Natural killer cell (primary cell): ENCODE data around the gene RXFP2. TPM values are rescaled to one million over a fixed set of nuclear protein-coding genes. Genes with fewer than 3 reads are reported as not detected.

Source experiments
- ATAC-seq, 3 donors: fragments of 150-1000 bp in 2 of 3; fragments of 200-7000 bp in 1 of 3; cut with Tn5 transposase; 1 replicate in 1 of 3; 2 replicates in 2 of 3; pipeline ENCODE4 v1.10.0; 2021; ENCODE audit warnings: mild to moderate bottlenecking in 2 of 3, moderate library complexity in 2 of 3
- DNase-seq, 2 donors: peaks; one replicate each; pipeline versions ENCODE4 v3.0.0 to v3.0.0-alpha.2; 2013 to 2021; ENCODE audit warnings: mixed read lengths in 1 of 2
- H3K27ac ChIP-seq: one replicate; pipeline ENCODE4 v1.5.1; 2013; ENCODE audit warnings: mild to moderate bottlenecking, low read length
- H3K27me3 ChIP-seq: one replicate; pipeline ENCODE4 v1.6.1; 2013; ENCODE audit warnings: low read length; ENCODE audit not compliant: control insufficient read depth, insufficient read depth
- H3K36me3 ChIP-seq: one replicate; pipeline ENCODE4 v1.6.1; 2013; ENCODE audit warnings: low read length; ENCODE audit not compliant: control insufficient read depth, insufficient read depth
- H3K4me1 ChIP-seq: one replicate; pipeline ENCODE4 v1.6.1; 2013; ENCODE audit warnings: low read length; ENCODE audit not compliant: control insufficient read depth, insufficient read depth
- H3K4me3 ChIP-seq: one replicate; pipeline ENCODE4 v1.5.1; 2013; ENCODE audit warnings: low read length
- H3K9me3 ChIP-seq: one replicate; pipeline ENCODE4 v1.6.1; 2013; ENCODE audit warnings: low read length; ENCODE audit not compliant: control insufficient read depth, insufficient read depth
- H3K27ac Mint-ChIP-seq, 2 donors: one replicate each; pipeline ENCODE4 v1.8.0; 2022; ENCODE audit warnings: mild to moderate bottlenecking in 2 of 2, mixed read lengths in 2 of 2, moderate library complexity in 1 of 2
- H3K27me3 Mint-ChIP-seq, 2 donors: one replicate each; pipeline ENCODE4 v1.8.0; 2022; ENCODE audit warnings: low read depth in 2 of 2, mixed read lengths in 2 of 2
- H3K36me3 Mint-ChIP-seq: one replicate; pipeline ENCODE4 v1.8.0; 2022; ENCODE audit warnings: mixed read lengths
- H3K4me1 Mint-ChIP-seq, 2 donors: one replicate each; pipeline ENCODE4 v1.8.0; 2022; ENCODE audit warnings: mixed read lengths in 2 of 2
- H3K4me3 Mint-ChIP-seq: one replicate; pipeline ENCODE4 v1.8.0; 2022; ENCODE audit warnings: mild to moderate bottlenecking, moderate library complexity, mixed read lengths
- H3K9me3 Mint-ChIP-seq, 2 donors: one replicate each; pipeline ENCODE4 v1.8.0; 2022; ENCODE audit warnings: mixed read lengths in 2 of 2
- WGBS: methylation state at CpG from one replicate; pipeline ENCODE4 v1.1.7; 2013; ENCODE audit warnings: missing lambda C conversion rate; ENCODE audit not compliant: insufficient coverage; 5-methylcytosine and 5-hydroxymethylcytosine counted together
- intact Hi-C: fragments of 100-400 bp; cut with micrococcal nuclease; formaldehyde crosslinking; loops from one replicate; pipeline ENCODE4 v1.14.2; 2022
- total RNA-seq, 4 donors: library from RNA; stranded (reverse); fragments of 120-200 nt in 1 of 4; gene quantifications; one replicate each; pipeline versions ENCODE4 v1.2.3 to v1.2.4, GENCODE V29; 2013 to 2022
- TF ChIP-seq, protein P1 (sequence below): fragments of 200-600 bp; IDR thresholded peaks from one replicate; pipeline ENCODE4 v1.8.0; 2022; ENCODE audit warnings: antibody characterized with exemption

Gene RXFP2
- total RNA-seq, 3 donors from 2014 or later (not counting 1 experiment from before 2014, with no cell fraction given): not detected

DNA sequence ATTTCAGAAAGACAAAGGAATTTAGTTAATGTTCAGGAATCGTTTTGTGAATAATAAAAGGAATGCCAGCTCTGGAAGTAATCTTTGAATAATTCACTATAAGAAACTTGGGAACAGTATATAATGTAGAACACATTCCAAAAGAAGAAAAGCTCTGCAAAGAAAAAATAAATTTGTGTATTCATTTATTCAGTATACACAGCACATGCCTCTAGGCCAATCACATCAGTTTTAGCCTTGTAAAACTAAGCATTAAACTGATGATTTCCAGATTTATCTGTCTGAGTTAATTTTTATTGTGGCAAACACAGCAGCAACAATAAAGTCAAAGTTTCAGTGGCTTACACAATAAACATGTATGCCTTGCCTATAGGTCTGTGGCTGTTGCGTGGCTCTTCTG is 5.7 kb upstream of the RXFP2 start:
- H3K4me3 Mint-ChIP-seq: no peak overlapping the region
- 100% methylated on average over 1 of the region's 2 CpGs for WGBS
- TF ChIP-seq, protein P1, sequence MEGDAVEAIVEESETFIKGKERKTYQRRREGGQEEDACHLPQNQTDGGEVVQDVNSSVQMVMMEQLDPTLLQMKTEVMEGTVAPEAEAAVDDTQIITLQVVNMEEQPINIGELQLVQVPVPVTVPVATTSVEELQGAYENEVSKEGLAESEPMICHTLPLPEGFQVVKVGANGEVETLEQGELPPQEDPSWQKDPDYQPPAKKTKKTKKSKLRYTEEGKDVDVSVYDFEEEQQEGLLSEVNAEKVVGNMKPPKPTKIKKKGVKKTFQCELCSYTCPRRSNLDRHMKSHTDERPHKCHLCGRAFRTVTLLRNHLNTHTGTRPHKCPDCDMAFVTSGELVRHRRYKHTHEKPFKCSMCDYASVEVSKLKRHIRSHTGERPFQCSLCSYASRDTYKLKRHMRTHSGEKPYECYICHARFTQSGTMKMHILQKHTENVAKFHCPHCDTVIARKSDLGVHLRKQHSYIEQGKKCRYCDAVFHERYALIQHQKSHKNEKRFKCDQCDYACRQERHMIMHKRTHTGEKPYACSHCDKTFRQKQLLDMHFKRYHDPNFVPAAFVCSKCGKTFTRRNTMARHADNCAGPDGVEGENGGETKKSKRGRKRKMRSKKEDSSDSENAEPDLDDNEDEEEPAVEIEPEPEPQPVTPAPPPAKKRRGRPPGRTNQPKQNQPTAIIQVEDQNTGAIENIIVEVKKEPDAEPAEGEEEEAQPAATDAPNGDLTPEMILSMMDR: no peak

GRCh38 chr13:31742097-31742734 is 2.9 kb downstream of the RXFP2 start:
- Mint-ChIP-seq H3K4me3 (no peak overlapping the region), H3K9me3 (no peaks in the 10 kb centered on the region), H3K27ac (no peak overlapping the region), H3K36me3 (no peaks in the 10 kb centered on the region), H3K4me1 (peaks cover 4 to 5% of the 10 kb centered on the region in 2 donors), H3K27me3 (peaks cover 14 to 18% of the 10 kb centered on the region in 2 donors)
- TF ChIP-seq, protein P1: peak; percentile 99
- Histone ChIP-seq H3K36me3 (no peaks in the 10 kb centered on the region), H3K27ac (no peak overlapping the region), H3K9me3 (no peaks in the 10 kb centered on the region), H3K27me3 (peaks cover 2% of the 10 kb centered on the region), H3K4me3 (no peak overlapping the region), H3K4me1 (no peaks in the 10 kb centered on the region)
- intact Hi-C loops: loop anchor here (1.0 to 5.0 kb wide), 3 partner anchors 311 to 580 kb away; partner anchors contain the start of gene HSPH1
- DNase-seq: peak; percentile 51 to 78
- WGBS: 12% methylated on average over 5 of the region's 7 CpGs
- ATAC-seq: peak; percentile 95 to 98 (median 95)

More for the DNA sequence above, 5.7 kb upstream of the RXFP2 start:
- intact Hi-C loops: no loop called here
- Histone ChIP-seq H3K9me3 (no peaks in the 10 kb centered on the region), H3K36me3 (no peaks in the 10 kb centered on the region), H3K4me1 (no peaks in the 10 kb centered on the region), H3K27ac (no peak overlapping the region), H3K27me3 (no peaks in the 10 kb centered on the region), H3K4me3 (no peak overlapping the region)
- Mint-ChIP-seq H3K9me3 (no peaks in the 10 kb centered on the region), H3K27ac (no peak overlapping the region), H3K4me1 (peaks cover 4 to 6% of the 10 kb centered on the region in 2 donors), H3K36me3 (no peaks in the 10 kb centered on the region), H3K27me3 (peaks cover 18 to 38% of the 10 kb centered on the region in 2 donors)
- no peak for ATAC-seq
- DNase-seq: no peak

- 81% methylated on average over 3 of the region's 3 CpGs for WGBS
- Mint-ChIP-seq H3K4me3 (no peak overlapping the region), H3K27ac (no peak overlapping the region), H3K4me1 (peaks cover 2% of the 10 kb centered on the region in 2 donors), H3K27me3 (peaks cover 21 to 24% of the 10 kb centered on the region in 2 donors), H3K9me3 (no peaks in the 10 kb centered on the region), H3K36me3 (no peaks in the 10 kb centered on the region)
- DNase-seq: no peak
- Histone ChIP-seq H3K4me1 (no peaks in the 10 kb centered on the region), H3K27ac (no peak overlapping the region), H3K27me3 (peaks cover 3% of the 10 kb centered on the region), H3K9me3 (no peaks in the 10 kb centered on the region), H3K36me3 (no peaks in the 10 kb centered on the region), H3K4me3 (no peak overlapping the region)
- intact Hi-C loops: no loop called here
- ATAC-seq: no peak
- TF ChIP-seq, protein P1: no peak
Observed at GRCh38 chr13:31747291-31747690, 8.0 kb downstream of the RXFP2 start.

DNA sequence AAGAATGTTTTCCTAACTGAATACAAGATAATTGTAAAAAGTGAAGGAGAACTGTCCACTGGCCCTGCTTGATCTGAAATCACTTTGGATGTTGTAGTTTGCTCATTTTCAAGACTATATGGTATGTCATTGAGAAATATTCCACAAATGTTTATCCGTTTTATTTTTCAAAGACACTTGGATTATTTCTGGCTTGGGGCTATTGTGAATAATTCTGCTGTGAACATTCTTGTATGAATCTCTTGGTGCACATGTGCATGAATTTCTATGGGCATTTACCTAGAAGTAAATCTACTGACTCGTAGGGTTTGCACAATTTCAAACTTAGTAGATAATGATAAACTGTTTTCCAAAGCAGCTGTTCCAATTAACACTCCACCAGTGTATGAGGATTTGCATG is 8.6 kb downstream of the RXFP2 start:
- Histone ChIP-seq H3K9me3 (no peaks in the 10 kb centered on the region), H3K27me3 (peaks cover 3% of the 10 kb centered on the region), H3K27ac (no peak overlapping the region), H3K36me3 (no peaks in the 10 kb centered on the region), H3K4me3 (no peak overlapping the region), H3K4me1 (no peaks in the 10 kb centered on the region)
- intact Hi-C loops: no loop called here
- Mint-ChIP-seq H3K4me3 (no peak overlapping the region), H3K9me3 (no peaks in the 10 kb centered on the region), H3K4me1 (no peaks in the 10 kb centered on the region), H3K27me3 (peaks cover 19 to 24% of the 10 kb centered on the region in 2 donors), H3K27ac (no peak overlapping the region), H3K36me3 (no peaks in the 10 kb centered on the region)
- ATAC-seq (no peak), DNase-seq (no peak)
- TF ChIP-seq, protein P1: no peak
- WGBS: no CpG with 5 or more reads among the region's 2 CpGs
